Measurements from ENCODE around the gene KMT2E. TPM values are rescaled to one million over a fixed set of nuclear protein-coding genes. Genes with fewer than 3 reads are reported as not detected.

KMT2E gene
- total RNA-seq, 2 donors from 2014 or later, result 48.5 to 67.2 TPM

DNA sequence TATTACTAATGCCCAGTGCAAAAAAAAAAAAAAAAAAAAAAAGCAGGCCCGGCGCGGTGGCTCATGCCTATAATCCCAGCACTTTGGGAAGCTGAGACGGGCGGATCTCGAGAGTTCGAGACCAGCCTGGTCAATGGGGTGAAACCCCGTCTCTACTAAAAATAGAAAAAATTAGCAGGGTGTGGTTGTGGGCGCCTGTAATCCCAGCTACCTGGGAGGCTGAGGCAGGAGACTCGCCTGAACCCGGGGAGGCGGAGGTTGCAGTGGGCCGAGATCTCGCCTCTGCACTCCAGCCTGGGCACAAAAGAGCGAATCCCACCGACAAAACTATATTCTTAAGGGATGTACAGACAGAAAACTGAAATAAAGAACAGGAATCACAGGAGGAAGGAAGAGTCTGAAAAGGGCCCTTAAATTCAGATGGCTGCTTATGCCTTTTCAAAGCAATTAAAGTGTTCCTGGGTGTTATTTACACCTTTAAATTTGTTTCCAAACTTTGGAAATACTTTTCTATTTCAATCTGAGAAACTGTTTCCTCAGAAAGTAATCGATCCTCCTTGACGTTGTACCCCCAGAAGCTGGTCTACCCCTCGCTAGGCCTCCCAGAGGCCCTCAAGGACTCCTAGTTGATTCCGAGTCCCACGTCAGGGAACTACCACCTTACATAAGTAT, 2.0 kb upstream of the KMT2E start:
- 0 to 1% methylated on average over 21 of the region's 21 CpGs for WGBS, 2 donors
- H3K36me3 ChIP-seq (replicated peaks in 1 of 2; ENCODE audit: insufficient read depth in 1 of 2, low read depth in 2 of 2), result no peaks in the 10 kb centered on the region
- peak in 3 of 4 donors; percentile 33 to 54 (median 38) for DNase-seq
- peak overlapping the region; percentile 71 to 81 for H3K4me3 ChIP-seq
- H3K27me3 ChIP-seq, result no peaks in the 10 kb centered on the region
- H3K4me1 ChIP-seq, result peaks cover 32% of the 10 kb centered on the region
- H3K9me3 ChIP-seq, result no peaks in the 10 kb centered on the region
- peak overlapping the region; percentile 99 to 100 (median 100) for H3K27ac ChIP-seq
- TF ChIP-seq, protein P1, sequence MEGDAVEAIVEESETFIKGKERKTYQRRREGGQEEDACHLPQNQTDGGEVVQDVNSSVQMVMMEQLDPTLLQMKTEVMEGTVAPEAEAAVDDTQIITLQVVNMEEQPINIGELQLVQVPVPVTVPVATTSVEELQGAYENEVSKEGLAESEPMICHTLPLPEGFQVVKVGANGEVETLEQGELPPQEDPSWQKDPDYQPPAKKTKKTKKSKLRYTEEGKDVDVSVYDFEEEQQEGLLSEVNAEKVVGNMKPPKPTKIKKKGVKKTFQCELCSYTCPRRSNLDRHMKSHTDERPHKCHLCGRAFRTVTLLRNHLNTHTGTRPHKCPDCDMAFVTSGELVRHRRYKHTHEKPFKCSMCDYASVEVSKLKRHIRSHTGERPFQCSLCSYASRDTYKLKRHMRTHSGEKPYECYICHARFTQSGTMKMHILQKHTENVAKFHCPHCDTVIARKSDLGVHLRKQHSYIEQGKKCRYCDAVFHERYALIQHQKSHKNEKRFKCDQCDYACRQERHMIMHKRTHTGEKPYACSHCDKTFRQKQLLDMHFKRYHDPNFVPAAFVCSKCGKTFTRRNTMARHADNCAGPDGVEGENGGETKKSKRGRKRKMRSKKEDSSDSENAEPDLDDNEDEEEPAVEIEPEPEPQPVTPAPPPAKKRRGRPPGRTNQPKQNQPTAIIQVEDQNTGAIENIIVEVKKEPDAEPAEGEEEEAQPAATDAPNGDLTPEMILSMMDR (IDR thresholded peaks at IDR 0.05), result no peak
- TF ChIP-seq POLR2A (IDR thresholded peaks at IDR 0.05), result no peak
- intact Hi-C loops (cut with DNase I), result no loop called here
- no peak for ATAC-seq

DNA sequence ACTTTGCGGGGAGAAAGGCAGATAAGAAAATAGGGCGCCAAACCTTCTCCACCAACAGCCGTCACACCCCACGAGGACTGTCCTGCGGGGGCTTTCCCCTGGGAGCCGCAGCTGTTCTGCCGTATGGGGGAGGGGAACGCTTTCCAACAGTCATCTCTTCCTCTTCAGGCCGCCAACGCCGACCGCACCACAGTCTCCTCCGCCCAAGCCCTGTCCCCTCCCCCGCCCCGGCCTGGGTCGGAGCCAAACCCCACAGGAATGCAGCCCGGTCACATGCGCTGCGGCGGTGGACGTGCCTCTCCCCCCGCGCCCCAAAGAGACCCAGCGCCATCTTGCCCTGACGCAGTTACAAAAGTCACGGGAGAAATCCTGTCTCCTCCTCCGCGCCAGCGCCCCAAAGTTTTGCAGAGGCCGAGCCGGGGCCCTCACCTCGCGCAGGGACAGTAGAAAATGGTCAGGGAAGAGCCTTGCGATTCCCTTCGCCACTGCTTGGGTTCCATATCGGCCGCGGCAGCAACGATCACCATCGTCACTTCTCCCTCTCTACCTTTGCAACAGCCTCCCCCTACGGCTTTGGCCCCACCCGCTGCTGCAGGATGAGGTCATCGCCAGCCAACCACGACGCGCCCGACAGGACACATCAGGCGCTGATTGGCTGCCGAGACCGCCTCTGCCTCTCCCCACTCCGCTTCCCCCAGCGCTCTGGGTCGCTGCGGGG, 1.3 kb upstream of the KMT2E start:
- DNase-seq, result peak; percentile 99 to 100 (median 99)
- H3K4me1 ChIP-seq, result peaks cover 32% of the 10 kb centered on the region
- TF ChIP-seq, protein P1 (IDR thresholded peaks at IDR 0.05), result no peak
- TF ChIP-seq POLR2A (IDR thresholded peaks at IDR 0.05), result no peak
- H3K27ac ChIP-seq, result peak overlapping the region; percentile 99 to 100 (median 100)
- intact Hi-C loops (cut with DNase I), result no loop called here
- no peaks in the 10 kb centered on the region for H3K9me3 ChIP-seq
- H3K4me3 ChIP-seq, result peak overlapping the region; percentile 77 to 81
- no peaks in the 10 kb centered on the region for H3K36me3 ChIP-seq (replicated peaks in 1 of 2; ENCODE audit: insufficient read depth in 1 of 2, low read depth in 2 of 2)
- no peaks in the 10 kb centered on the region for H3K27me3 ChIP-seq
- 0% methylated on average over 26 to 54 of the region's 54 CpGs for WGBS, 2 donors
- peak; percentile 86 for ATAC-seq

DNA sequence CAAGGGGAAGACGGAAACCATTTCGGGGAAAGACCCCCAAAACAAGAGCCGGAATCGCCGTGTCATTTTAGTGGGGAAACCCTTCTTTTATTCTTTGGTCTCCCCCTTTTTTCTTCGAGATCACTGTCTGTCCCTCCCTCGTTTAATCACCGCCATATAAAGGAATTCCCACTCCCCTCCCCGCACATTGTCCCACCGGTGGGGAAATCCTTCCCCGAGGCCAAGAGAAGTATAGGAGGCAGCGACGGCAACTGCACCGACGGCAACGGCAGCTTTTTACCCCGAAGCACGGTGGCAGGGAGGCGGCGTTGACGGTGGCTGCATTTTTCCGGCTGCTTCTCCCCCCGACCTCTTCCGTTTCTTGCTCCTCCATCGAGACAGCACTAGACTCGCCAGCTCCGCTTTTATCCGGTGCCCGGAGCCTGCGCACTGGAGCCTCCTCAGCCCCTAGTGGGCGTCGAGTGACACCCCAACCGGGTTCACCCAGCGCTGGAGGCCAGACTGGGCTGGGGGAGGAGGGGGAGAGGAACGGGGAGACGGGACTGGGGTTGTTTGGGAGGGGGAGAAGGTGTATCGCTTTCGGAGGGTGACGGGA, 687 bp upstream of the KMT2E start:
- intact Hi-C loops (cut with DNase I), result no loop called here
- peak overlapping the region; percentile 99 to 100 (median 100) for H3K27ac ChIP-seq
- peaks cover 29% of the 10 kb centered on the region for H3K4me1 ChIP-seq
- H3K4me3 ChIP-seq, result peak overlapping the region; percentile 77 to 81
- ATAC-seq (peak; percentile 76), DNase-seq (peak; percentile 94 to 96 (median 95))
- no peaks in the 10 kb centered on the region for H3K27me3 ChIP-seq
- 0 to 2% methylated on average over 26 to 39 of the region's 39 CpGs for WGBS, 2 donors
- peak; percentile 95 to 100 (median 100) for TF ChIP-seq POLR2A (IDR thresholded peaks at IDR 0.05)
- TF ChIP-seq, protein P1 (IDR thresholded peaks at IDR 0.05), result peak; percentile 35 to 91 (median 75)
- no peaks in the 10 kb centered on the region for H3K9me3 ChIP-seq
- no peaks in the 10 kb centered on the region for H3K36me3 ChIP-seq (replicated peaks in 1 of 2; ENCODE audit: insufficient read depth in 1 of 2, low read depth in 2 of 2)

DNA sequence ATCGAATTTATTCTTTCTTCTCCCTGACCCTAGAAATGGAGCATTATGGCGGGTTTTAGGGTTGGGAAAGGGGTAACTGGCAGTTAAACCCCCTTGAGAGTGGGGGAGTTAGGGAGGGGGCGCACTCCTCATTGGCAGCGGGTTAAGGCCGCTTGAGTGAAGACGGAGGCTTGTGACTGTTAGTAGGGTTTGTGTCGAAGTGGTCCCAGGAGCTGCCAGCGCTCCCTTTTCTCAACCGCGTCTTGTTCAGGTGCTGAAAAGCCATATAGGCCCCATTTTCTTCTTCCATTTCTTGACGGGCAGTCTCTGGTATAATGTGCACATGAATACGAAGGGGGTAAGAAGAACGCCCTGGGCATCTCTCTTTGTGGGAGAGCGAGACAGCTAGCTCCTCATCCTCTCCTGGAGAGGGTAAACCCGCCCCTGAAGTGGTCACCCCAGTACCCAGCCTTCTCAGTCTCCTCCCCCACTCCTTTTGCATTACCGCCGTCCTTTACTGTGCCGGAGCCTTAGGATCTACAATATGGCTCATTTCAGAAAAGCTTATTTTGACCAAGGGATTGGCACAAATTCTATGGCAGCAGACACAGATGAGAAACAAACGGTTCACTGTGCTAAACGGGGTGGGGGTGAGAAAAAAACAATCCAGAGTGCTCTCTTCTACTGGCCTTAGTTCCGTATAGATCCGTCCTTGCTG, 836 bp downstream of the KMT2E start:
- Histone ChIP-seq H3K27me3 (no peaks in the 10 kb centered on the region), H3K36me3 (replicated peaks in 1 of 2; ENCODE audit: insufficient read depth in 1 of 2, low read depth in 2 of 2) (no peaks in the 10 kb centered on the region), H3K4me3 (peak overlapping the region; percentile 77 to 86), H3K9me3 (no peaks in the 10 kb centered on the region), H3K4me1 (peaks cover 26% of the 10 kb centered on the region), H3K27ac (peak overlapping the region; percentile 99 to 100 (median 100))
- intact Hi-C loops (cut with DNase I), result no loop called here
- ATAC-seq (no peak), DNase-seq (peak; percentile 41 to 59 (median 52))
- peak in 2 of 3 donors; percentile 35 to 48 for TF ChIP-seq POLR2A (IDR thresholded peaks at IDR 0.05)
- TF ChIP-seq, protein P1 (IDR thresholded peaks at IDR 0.05), result no peak
- WGBS, 2 donors, result 0 to 1% methylated on average over 22 of the region's 22 CpGs
